H9 (cell line): Measurements from ENCODE around the gene ARPC1B. TPM values are rescaled to one million over a fixed set of nuclear protein-coding genes. Genes with fewer than 3 reads are reported as not detected.
A peak's percentile ranks its signal among the peaks of the same experiment; 100 is the strongest.

ENCODE experiments used
- DNase-seq: peaks from one replicate; pipeline ENCODE4 v3.0.0-alpha.2; 2017
- H2AFZ ChIP-seq: one replicate; pipeline ENCODE4 v1.6.1; 2013; ENCODE audit warnings: mild to moderate bottlenecking, low read length, control low read depth, moderate library complexity
- H2AK5ac ChIP-seq: 2 replicates; pipeline ENCODE4 v1.6.1; 2013; ENCODE audit warnings: low read length, control low read depth, mixed read lengths; ENCODE audit not compliant: insufficient read length
- H2BK120ac ChIP-seq: one replicate; pipeline ENCODE4 v1.6.1; 2013; ENCODE audit warnings: low read depth, mild to moderate bottlenecking, low read length, control low read depth, inconsistent platforms; ENCODE audit not compliant: poor library complexity, severe bottlenecking
- H2BK12ac ChIP-seq: 2 replicates; pipeline ENCODE4 v1.6.1; 2013; ENCODE audit warnings: low read length, control low read depth, mixed read lengths, low read depth; ENCODE audit not compliant: insufficient read length
- H2BK15ac ChIP-seq: 2 replicates; pipeline ENCODE4 v1.6.1; 2013; ENCODE audit warnings: low read depth, low read length, control low read depth
- H2BK20ac ChIP-seq: one replicate; pipeline ENCODE4 v1.6.1; 2013; ENCODE audit warnings: low read depth, mild to moderate bottlenecking, low read length, control low read depth, inconsistent platforms; ENCODE audit not compliant: poor library complexity, severe bottlenecking
- H2BK5ac ChIP-seq: 2 replicates; pipeline ENCODE4 v1.6.1; 2013; ENCODE audit warnings: low read length, control low read depth, mixed read lengths; ENCODE audit not compliant: insufficient read length
- H3K14ac ChIP-seq: 2 replicates; pipeline ENCODE4 v1.6.1; 2013; ENCODE audit warnings: low read length, control low read depth; ENCODE audit not compliant: insufficient read depth
- H3K18ac ChIP-seq: 2 replicates; pipeline ENCODE4 v1.6.1; 2013; ENCODE audit warnings: low read depth, mild to moderate bottlenecking, mixed read lengths, low read length, control low read depth; ENCODE audit not compliant: insufficient read length
- H3K23ac ChIP-seq: 2 replicates; pipeline ENCODE4 v1.6.1; 2013; ENCODE audit warnings: low read length, control low read depth, mixed read lengths, low read depth; ENCODE audit not compliant: insufficient read length
- H3K23me2 ChIP-seq: 2 replicates; pipeline ENCODE4 v1.6.1; 2013; ENCODE audit warnings: low read depth, mild to moderate bottlenecking, mixed read lengths, low read length, control low read depth; ENCODE audit not compliant: insufficient read length, poor library complexity, severe bottlenecking
- H3K27ac ChIP-seq: 2 replicates; pipeline ENCODE4 v1.5.1; 2013; ENCODE audit warnings: low read length, control low read depth, mixed read lengths, low read depth; ENCODE audit not compliant: insufficient read length
- H3K27me3 ChIP-seq: 2 replicates; pipeline ENCODE4 v1.6.1; 2013; ENCODE audit warnings: low read length, control low read depth, inconsistent platforms; ENCODE audit not compliant: insufficient read depth
- H3K4ac ChIP-seq: 2 replicates; pipeline ENCODE4 v1.6.1; 2013; ENCODE audit warnings: low read depth, mild to moderate bottlenecking, control low read depth, inconsistent platforms, low read length, moderate library complexity
- H3K4me1 ChIP-seq: 2 replicates; pipeline ENCODE4 v1.6.1; 2013; ENCODE audit warnings: low read length, control low read depth, inconsistent platforms; ENCODE audit not compliant: insufficient read depth
- H3K4me2 ChIP-seq: 2 replicates; pipeline ENCODE4 v1.6.1; 2013; ENCODE audit warnings: low read length, control low read depth, mixed read lengths; ENCODE audit not compliant: insufficient read length, insufficient read depth
- H3K56ac ChIP-seq: 2 replicates; pipeline ENCODE4 v1.6.1; 2013; ENCODE audit warnings: low read depth, mild to moderate bottlenecking, mixed read lengths, low read length, control low read depth; ENCODE audit not compliant: insufficient read length
- H3K79me1 ChIP-seq: 2 replicates; pipeline ENCODE4 v1.6.1; 2013; ENCODE audit warnings: low read depth, mild to moderate bottlenecking, moderate library complexity, low read length, control low read depth, inconsistent platforms; ENCODE audit not compliant: insufficient read depth, poor library complexity, severe bottlenecking
- H3K79me2 ChIP-seq: 2 replicates; pipeline ENCODE4 v1.6.1; 2013; ENCODE audit warnings: low read length, control low read depth, inconsistent platforms; ENCODE audit not compliant: insufficient read depth
- H3K9ac ChIP-seq: 2 replicates; pipeline ENCODE4 v1.6.1; 2013; ENCODE audit warnings: low read length, control low read depth, mixed read lengths; ENCODE audit not compliant: insufficient read length; ENCODE audit errors: extremely low read depth
- H3K9me3 ChIP-seq: one replicate; pipeline ENCODE4 v1.6.1; 2013; ENCODE audit warnings: low read depth, low read length, inconsistent platforms; ENCODE audit not compliant: control insufficient read depth
- H3T11ph ChIP-seq: one replicate; pipeline ENCODE4 v1.6.1; 2013; ENCODE audit warnings: mild to moderate bottlenecking, low read length, control low read depth, inconsistent platforms
- H4K20me1 ChIP-seq: one replicate; pipeline ENCODE4 v1.6.1; 2013; ENCODE audit not compliant: control insufficient read depth, insufficient read length, insufficient read depth
- H4K5ac ChIP-seq: 2 replicates; pipeline ENCODE4 v1.6.1; 2013; ENCODE audit warnings: low read depth, mild to moderate bottlenecking, mixed read lengths, low read length, control low read depth; ENCODE audit not compliant: insufficient read length
- H4K8ac ChIP-seq: replicated peaks from 2 replicates; pipeline ENCODE4 v1.6.1; 2013; ENCODE audit warnings: low read length, control low read depth, mixed read lengths, low read depth; ENCODE audit not compliant: insufficient read length
- H4K91ac ChIP-seq: 2 replicates; pipeline ENCODE4 v1.6.1; 2013; ENCODE audit warnings: low read depth, mild to moderate bottlenecking, moderate library complexity, mixed read lengths, low read length, control low read depth; ENCODE audit not compliant: insufficient read length
- H3K27ac Mint-ChIP-seq, 3 experiments: 2 replicates in 2 of 3; 3 replicates in 1 of 3; pipeline ENCODE4 v1.8.0; 2020 to 2021; ENCODE audit warnings: mixed read lengths in 3 of 3, mild to moderate bottlenecking in 1 of 3, moderate library complexity in 1 of 3
- H3K27me3 Mint-ChIP-seq: 2 replicates; pipeline ENCODE4 v1.8.0; 2021; ENCODE audit warnings: low read depth, mild to moderate bottlenecking, moderate library complexity, mixed read lengths
- H3K36me3 Mint-ChIP-seq, 3 experiments: 2 replicates in 2 of 3; 3 replicates in 1 of 3; pipeline ENCODE4 v1.8.0; 2020 to 2021; ENCODE audit warnings: low read depth in 3 of 3, mixed read lengths in 3 of 3; ENCODE audit not compliant: insufficient read depth in 1 of 3
- H3K4me1 Mint-ChIP-seq, 2 experiments: 2 replicates each; pipeline ENCODE4 v1.8.0; 2020; ENCODE audit warnings: mixed read lengths in 2 of 2
- H3K4me3 Mint-ChIP-seq, 2 experiments: 2 replicates in 1 of 2; 3 replicates in 1 of 2; pipeline ENCODE4 v1.8.0; 2020 to 2021; ENCODE audit warnings: mild to moderate bottlenecking in 2 of 2, mixed read lengths in 2 of 2, moderate library complexity in 1 of 2
- H3K9me3 Mint-ChIP-seq, 2 experiments: 2 replicates in 1 of 2; 3 replicates in 1 of 2; pipeline ENCODE4 v1.8.0; 2020; ENCODE audit warnings: mild to moderate bottlenecking in 2 of 2, mixed read lengths in 2 of 2, moderate library complexity in 1 of 2
- WGBS: extraction: QIAGEN DNeasy Blood & Tissue Kit; methylation state at CpG from one replicate; pipeline ENCODE4 v1.1.7; 2013; ENCODE audit warnings: missing lambda C conversion rate, low lambda C conversion rate, mixed read lengths; ENCODE audit not compliant: insufficient read length; ENCODE audit errors: extremely low coverage; 5-methylcytosine and 5-hydroxymethylcytosine counted together
- total RNA-seq: library from RNA; stranded (reverse); gene quantifications from 2 replicates; pipeline ENCODE4 v1.2.1, GENCODE V29; 2021
- TF ChIP-seq, protein P1 (sequence below): fragments of 200-600 bp; sonication (generic); conservative IDR thresholded peaks from 3 replicates; pipeline ENCODE4 v1.8.0; 2021; ENCODE audit warnings: antibody characterized with exemption, mild to moderate bottlenecking

Gene ARPC1B
- total RNA-seq, 1 experiment from 2014 or later, result 56.3 TPM

DNA sequence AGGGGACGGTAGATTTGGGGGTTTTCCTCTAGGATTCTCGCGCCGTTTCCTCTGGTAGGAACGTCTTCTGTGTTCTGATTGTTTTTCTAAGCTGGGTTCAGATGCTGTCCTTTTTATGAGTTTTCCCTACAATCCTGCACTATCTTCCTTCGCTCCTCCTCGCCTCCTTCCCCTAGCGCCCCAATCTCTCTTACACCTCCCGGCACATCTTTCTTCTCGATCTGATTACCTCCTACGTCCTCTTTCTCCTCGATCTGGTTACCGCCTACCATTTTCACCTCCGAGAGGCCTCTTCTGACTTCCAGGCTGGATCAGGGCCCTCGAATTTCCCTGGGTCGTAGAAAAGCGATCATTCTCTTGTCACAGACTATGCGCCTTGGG, 34.7 kb downstream of the ARPC1B start:
- Histone ChIP-seq H3K27ac (peak overlapping the region; percentile 94), H3K79me2 (peaks cover 34% of the 10 kb centered on the region), H2AFZ (no peak overlapping the region), H3K23ac (no peak overlapping the region), H2BK12ac (no peak overlapping the region), H2BK15ac (no peak overlapping the region), H3K56ac (no peak overlapping the region), H2BK20ac (no peak overlapping the region), H3K23me2 (peaks cover 16% of the 10 kb centered on the region), H3K4me2 (peak overlapping the region; percentile 91), H4K20me1 (no peaks in the 10 kb centered on the region), H3K27me3 (no peaks in the 10 kb centered on the region), H3K14ac (peak overlapping the region; percentile 88), H4K8ac (no peak overlapping the region), H4K91ac (no peak overlapping the region), H2BK5ac (no peak overlapping the region), H3K9ac (peak overlapping the region; percentile 83), H2BK120ac (no peak overlapping the region), H3K79me1 (peaks cover 12% of the 10 kb centered on the region), H3K18ac (peak overlapping the region; percentile 69), H3T11ph (no peak overlapping the region), H4K5ac (no peak overlapping the region), H3K4ac (no peak overlapping the region; the same call in 1 of the 2 replicates), H3K4me1 (no peaks in the 10 kb centered on the region), H3K9me3 (no peaks in the 10 kb centered on the region), H2AK5ac (no peak overlapping the region)
- no peak for DNase-seq
- Mint-ChIP-seq H3K36me3 (peaks cover 32 to 58% (median 49%) of the 10 kb centered on the region in 3 experiments; a peak in 6 of 7 replicates), H3K4me1 (peaks cover 19 to 23% of the 10 kb centered on the region in 2 experiments), H3K9me3 (no peaks in the 10 kb centered on the region), H3K4me3 (peak overlapping the region; percentile 95 to 96), H3K27ac (peak overlapping the region; percentile 96 to 99 (median 98)), H3K27me3 (no peaks in the 10 kb centered on the region)
- WGBS, result no CpG with 5 or more reads among the region's 18 CpGs
- TF ChIP-seq, protein P1, sequence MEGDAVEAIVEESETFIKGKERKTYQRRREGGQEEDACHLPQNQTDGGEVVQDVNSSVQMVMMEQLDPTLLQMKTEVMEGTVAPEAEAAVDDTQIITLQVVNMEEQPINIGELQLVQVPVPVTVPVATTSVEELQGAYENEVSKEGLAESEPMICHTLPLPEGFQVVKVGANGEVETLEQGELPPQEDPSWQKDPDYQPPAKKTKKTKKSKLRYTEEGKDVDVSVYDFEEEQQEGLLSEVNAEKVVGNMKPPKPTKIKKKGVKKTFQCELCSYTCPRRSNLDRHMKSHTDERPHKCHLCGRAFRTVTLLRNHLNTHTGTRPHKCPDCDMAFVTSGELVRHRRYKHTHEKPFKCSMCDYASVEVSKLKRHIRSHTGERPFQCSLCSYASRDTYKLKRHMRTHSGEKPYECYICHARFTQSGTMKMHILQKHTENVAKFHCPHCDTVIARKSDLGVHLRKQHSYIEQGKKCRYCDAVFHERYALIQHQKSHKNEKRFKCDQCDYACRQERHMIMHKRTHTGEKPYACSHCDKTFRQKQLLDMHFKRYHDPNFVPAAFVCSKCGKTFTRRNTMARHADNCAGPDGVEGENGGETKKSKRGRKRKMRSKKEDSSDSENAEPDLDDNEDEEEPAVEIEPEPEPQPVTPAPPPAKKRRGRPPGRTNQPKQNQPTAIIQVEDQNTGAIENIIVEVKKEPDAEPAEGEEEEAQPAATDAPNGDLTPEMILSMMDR, result no peak
